Neutrophil (primary cell): ENCODE measurements around the gene NEAT1.

Experiments
- H3K27ac ChIP-seq: fragments of 200-600 bp; sonication (generic); 2 replicates; pipeline ENCODE4 v1.5.1; 2016; ENCODE audit warnings: mild to moderate bottlenecking, moderate library complexity
- H3K27me3 ChIP-seq: fragments of 200-600 bp; sonication (generic); 2 replicates; pipeline ENCODE4 v1.6.0; 2016; ENCODE audit warnings: mild to moderate bottlenecking
- H3K36me3 ChIP-seq: fragments of 200-600 bp; sonication (generic); 2 replicates; pipeline ENCODE4 v1.5.1; 2017
- H3K4me1 ChIP-seq, 2 experiments: fragments of 200-600 bp in 1 of 2; sonication (generic) in 1 of 2; 1 replicate in 1 of 2; 2 replicates in 1 of 2; pipeline versions ENCODE4 v1.5.1 to v1.6.1; 2013 to 2016; ENCODE audit warnings: low read depth in 1 of 2, low read length in 1 of 2, mild to moderate bottlenecking in 1 of 2, moderate library complexity in 1 of 2; ENCODE audit not compliant: control insufficient read depth in 1 of 2, insufficient read depth in 1 of 2
- H3K4me3 ChIP-seq, 2 experiments: fragments of 200-600 bp in 1 of 2; sonication (generic) in 1 of 2; 1 replicate in 1 of 2; 2 replicates in 1 of 2; pipeline ENCODE4 v1.5.1; 2013 to 2016; ENCODE audit warnings: low read depth in 1 of 2, low read length in 1 of 2, mild to moderate bottlenecking in 1 of 2, moderate library complexity in 1 of 2
- H3K9me3 ChIP-seq: fragments of 200-600 bp; sonication (generic); 2 replicates; pipeline ENCODE4 v1.5.1; 2016
- CTCF ChIP-seq: fragments of 200-600 bp; sonication (generic); IDR thresholded peaks from 2 replicates; pipeline ENCODE4 v1.5.1; 2016; ENCODE audit warnings: antibody characterized with exemption

NEAT1 gene

GRCh38 chr11:65401073-65401802, 21.4 kb upstream of the NEAT1 start:
- no peak for TF ChIP-seq CTCF
- Histone ChIP-seq H3K4me1 (peaks cover 17 to 21% of the 10 kb centered on the region in 2 experiments), H3K36me3 (peaks cover 77% of the 10 kb centered on the region), H3K4me3 (no peak overlapping the region), H3K27me3 (no peaks in the 10 kb centered on the region), H3K9me3 (no peaks in the 10 kb centered on the region), H3K27ac (no peak overlapping the region)

- Histone ChIP-seq H3K4me3 (no peak overlapping the region), H3K27me3 (no peaks in the 10 kb centered on the region), H3K4me1 (peaks cover 17 to 21% of the 10 kb centered on the region in 2 experiments), H3K27ac (no peak overlapping the region), H3K36me3 (peaks cover 77% of the 10 kb centered on the region), H3K9me3 (no peaks in the 10 kb centered on the region)
- TF ChIP-seq CTCF = no peak
Measured at GRCh38 chr11:65401803-65402248, 20.8 kb upstream of the NEAT1 start.

GRCh38 chr11:65402790-65403189, 19.8 kb upstream of the NEAT1 start:
- TF ChIP-seq CTCF = no peak
- Histone ChIP-seq H3K27ac (peak overlapping the region; percentile 87), H3K36me3 (peaks cover 76% of the 10 kb centered on the region), H3K27me3 (no peaks in the 10 kb centered on the region), H3K9me3 (no peaks in the 10 kb centered on the region), H3K4me3 (no peak overlapping the region), H3K4me1 (peaks cover 17 to 21% of the 10 kb centered on the region in 2 experiments)

GRCh38 chr11:65403607-65404121, 18.9 kb upstream of the NEAT1 start:
- TF ChIP-seq CTCF = no peak
- H3K27ac ChIP-seq = peak overlapping the region; percentile 87
- H3K9me3 ChIP-seq = no peaks in the 10 kb centered on the region
- peaks cover 74% of the 10 kb centered on the region for H3K36me3 ChIP-seq
- H3K4me1 ChIP-seq = peaks cover 17 to 21% of the 10 kb centered on the region in 2 experiments
- no peaks in the 10 kb centered on the region for H3K27me3 ChIP-seq
- peak overlapping the region; percentile 2 to 16 for H3K4me3 ChIP-seq

- no peak overlapping the region for H3K4me3 ChIP-seq
- peaks cover 17 to 21% of the 10 kb centered on the region in 2 experiments for H3K4me1 ChIP-seq
- no peak for TF ChIP-seq CTCF
- H3K27ac ChIP-seq = peak overlapping the region; percentile 87
- no peaks in the 10 kb centered on the region for H3K9me3 ChIP-seq
- H3K27me3 ChIP-seq = no peaks in the 10 kb centered on the region
- H3K36me3 ChIP-seq = peaks cover 76% of the 10 kb centered on the region
Measured at GRCh38 chr11:65404210-65404609, 18.4 kb upstream of the NEAT1 start.
